Fibroblast of villous mesenchyme (primary cell): ENCODE results near the gene CDH24. TPM values are rescaled to one million over a fixed set of nuclear protein-coding genes. Genes with fewer than 3 reads are reported as not detected.

ENCODE experiments used
- DNase-seq: peaks from one replicate; pipeline ENCODE4 v3.0.0-alpha.2; 2010; ENCODE audit warnings: low read depth
- H3K4me3 ChIP-seq: 2 replicates; pipeline ENCODE4 v1.5.1; 2011; ENCODE audit warnings: low read depth, mild to moderate bottlenecking, low read length
- total RNA-seq: library from RNA; depleted of rRNA; stranded (reverse); fragments of >200 nt; gene quantifications from 2 replicates; pipeline ENCODE4 v1.2.3, GENCODE V29; 2012
- TF ChIP-seq, protein P1 (sequence below): IDR thresholded peaks from 2 replicates; pipeline ENCODE4 v1.5.1; 2012; ENCODE audit warnings: low read depth, mild to moderate bottlenecking, low read length; ENCODE audit not compliant: insufficient read depth

CDH24 gene
- total RNA-seq, 1 donor, result 10.8 TPM

- DNase-seq, result peak; percentile 59
- TF ChIP-seq, protein P1, sequence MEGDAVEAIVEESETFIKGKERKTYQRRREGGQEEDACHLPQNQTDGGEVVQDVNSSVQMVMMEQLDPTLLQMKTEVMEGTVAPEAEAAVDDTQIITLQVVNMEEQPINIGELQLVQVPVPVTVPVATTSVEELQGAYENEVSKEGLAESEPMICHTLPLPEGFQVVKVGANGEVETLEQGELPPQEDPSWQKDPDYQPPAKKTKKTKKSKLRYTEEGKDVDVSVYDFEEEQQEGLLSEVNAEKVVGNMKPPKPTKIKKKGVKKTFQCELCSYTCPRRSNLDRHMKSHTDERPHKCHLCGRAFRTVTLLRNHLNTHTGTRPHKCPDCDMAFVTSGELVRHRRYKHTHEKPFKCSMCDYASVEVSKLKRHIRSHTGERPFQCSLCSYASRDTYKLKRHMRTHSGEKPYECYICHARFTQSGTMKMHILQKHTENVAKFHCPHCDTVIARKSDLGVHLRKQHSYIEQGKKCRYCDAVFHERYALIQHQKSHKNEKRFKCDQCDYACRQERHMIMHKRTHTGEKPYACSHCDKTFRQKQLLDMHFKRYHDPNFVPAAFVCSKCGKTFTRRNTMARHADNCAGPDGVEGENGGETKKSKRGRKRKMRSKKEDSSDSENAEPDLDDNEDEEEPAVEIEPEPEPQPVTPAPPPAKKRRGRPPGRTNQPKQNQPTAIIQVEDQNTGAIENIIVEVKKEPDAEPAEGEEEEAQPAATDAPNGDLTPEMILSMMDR, result no peak
- no peak overlapping the region for H3K4me3 ChIP-seq
Measured at GRCh38 chr14:23055621-23056144, 1.6 kb downstream of the CDH24 start.

GRCh38 chr14:23055147-23055550, 2.2 kb downstream of the CDH24 start:
- TF ChIP-seq, protein P1, result no peak
- no peak for DNase-seq
- H3K4me3 ChIP-seq, result no peak overlapping the region

- TF ChIP-seq, protein P1, result no peak
- no peak overlapping the region for H3K4me3 ChIP-seq
- DNase-seq, result no peak
Measured at GRCh38 chr14:23054000-23054811, 3.1 kb downstream of the CDH24 start.

DNA sequence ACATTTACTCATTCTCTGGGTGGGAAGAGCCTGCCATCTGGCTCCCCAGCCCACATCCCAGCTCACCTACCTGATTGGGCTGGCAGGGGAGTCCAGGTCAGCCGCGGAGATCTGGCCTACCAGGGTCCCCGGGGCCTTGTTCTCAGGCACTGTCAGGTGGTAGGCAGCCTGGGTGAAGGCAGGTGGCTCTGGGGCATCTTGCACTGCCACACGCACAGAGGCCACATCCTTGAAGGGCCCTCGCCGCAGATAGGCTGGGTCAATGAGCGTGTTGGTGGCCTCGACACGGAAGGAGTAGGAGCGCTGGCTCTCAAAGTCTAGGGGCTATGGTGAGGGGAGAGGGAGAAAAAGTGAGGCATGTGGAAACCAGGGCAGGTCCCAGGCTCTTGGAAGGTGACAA, 3.9 kb downstream of the CDH24 start:
- TF ChIP-seq, protein P1, result no peak
- DNase-seq, result no peak
- H3K4me3 ChIP-seq, result no peak overlapping the region

- no peak overlapping the region for H3K4me3 ChIP-seq
- TF ChIP-seq, protein P1, result no peak
- no peak for DNase-seq
Measured at GRCh38 chr14:23052671-23053070, 4.6 kb downstream of the CDH24 start.

- TF ChIP-seq, protein P1, result peak; percentile 37
- H3K4me3 ChIP-seq, result no peak overlapping the region
- DNase-seq, result no peak
Measured at GRCh38 chr14:23052182-23052623, 5.1 kb downstream of the CDH24 start.
